WTC11 (cell line): ENCODE measurements around the gene CDH20. TPM values are rescaled to one million over a fixed set of nuclear protein-coding genes. Genes with fewer than 3 reads are reported as not detected.

Experiments
- ATAC-seq: fragments of 200-7000 bp; cut with Tn5 transposase; 2 replicates; pipeline ENCODE4 v1.10.0; 2021; ENCODE audit warnings: mild to moderate bottlenecking, moderate library complexity
- CTCF ChIA-PET: fragments of 300-600 bp; sonication (Branson Sonifier 250); formaldehyde crosslinking; loops from one replicate; lab custom pipeline; 2021; ENCODE audit warnings: antibody characterized with exemption; lab: Charles Lee
- POLR2A ChIA-PET: fragments of 350-600 bp; sonication (Branson Sonifier 250); formaldehyde crosslinking; loops from one replicate; lab custom pipeline; 2021; ENCODE audit warnings: antibody characterized with exemption; lab: Charles Lee
- DNase-seq: peaks from one replicate; pipeline ENCODE4 v3.0.0; 2021; ENCODE audit warnings: low spot score
- H3K27ac Mint-ChIP-seq: 2 replicates; pipeline ENCODE4 v1.8.0; 2021; ENCODE audit warnings: mixed read lengths
- H3K27me3 Mint-ChIP-seq: 2 replicates; pipeline ENCODE4 v1.8.0; 2021; ENCODE audit warnings: low read depth, mild to moderate bottlenecking, moderate library complexity, mixed read lengths
- H3K36me3 Mint-ChIP-seq: 2 replicates; pipeline ENCODE4 v1.8.0; 2021; ENCODE audit warnings: mixed read lengths
- H3K4me1 Mint-ChIP-seq: 2 replicates; pipeline ENCODE4 v1.8.0; 2022; ENCODE audit warnings: mixed read lengths
- H3K4me3 Mint-ChIP-seq: 2 replicates; pipeline ENCODE4 v1.8.0; 2021; ENCODE audit warnings: mild to moderate bottlenecking, moderate library complexity, mixed read lengths
- H3K9me3 Mint-ChIP-seq: 2 replicates; pipeline ENCODE4 v1.8.0; 2021; ENCODE audit warnings: mixed read lengths
- ATF1 ChIP-seq: sonication (generic); formaldehyde crosslinking; IDR thresholded peaks from 2 replicates; pipeline ENCODE4 v1.8.1; 2023; ENCODE audit warnings: mild to moderate bottlenecking, moderate library complexity, missing genetic modification reagents
- ATF3 ChIP-seq: sonication (generic); formaldehyde crosslinking; conservative IDR thresholded peaks from 2 replicates; pipeline ENCODE4 v1.8.1; 2022; ENCODE audit warnings: mild to moderate bottlenecking, missing genetic modification reagents
- CTCF ChIP-seq: fragments of 200-600 bp; IDR thresholded peaks from 2 replicates; pipeline ENCODE4 v1.8.0; 2022; ENCODE audit warnings: antibody characterized with exemption
- ELF4 ChIP-seq: sonication (generic); formaldehyde crosslinking; IDR thresholded peaks from 2 replicates; pipeline ENCODE4 v1.8.1; 2022; ENCODE audit warnings: low read depth, mild to moderate bottlenecking, moderate library complexity, missing genetic modification reagents
- ERG ChIP-seq: fragments of 250-450 bp; sonication (Bioruptor Pico); IDR thresholded peaks from 2 replicates; pipeline ENCODE4 v1.8.0; 2021; ENCODE audit warnings: mild to moderate bottlenecking
- ESRRA ChIP-seq: sonication (generic); formaldehyde crosslinking; IDR thresholded peaks from 2 replicates; pipeline ENCODE4 v1.8.1; 2022; ENCODE audit warnings: mild to moderate bottlenecking, missing genetic modification reagents, borderline replicate concordance
- ETV6 ChIP-seq: sonication (generic); formaldehyde crosslinking; IDR thresholded peaks from 2 replicates; pipeline ENCODE4 v1.8.1; 2022; ENCODE audit warnings: mild to moderate bottlenecking, missing genetic modification reagents
- FOXP4 ChIP-seq: sonication (generic); formaldehyde crosslinking; IDR thresholded peaks from 2 replicates; pipeline ENCODE4 v1.8.0; 2022; ENCODE audit warnings: mild to moderate bottlenecking, missing genetic modification reagents
- GABPB1 ChIP-seq: sonication (generic); formaldehyde crosslinking; IDR thresholded peaks from 2 replicates; pipeline ENCODE4 v1.8.1; 2023; ENCODE audit warnings: mild to moderate bottlenecking, missing genetic modification reagents
- IRF2 ChIP-seq: sonication (generic); formaldehyde crosslinking; IDR thresholded peaks from 2 replicates; pipeline ENCODE4 v1.8.0; 2022; ENCODE audit warnings: low read depth, missing genetic modification reagents, borderline replicate concordance
- MAX ChIP-seq: sonication (generic); formaldehyde crosslinking; IDR thresholded peaks from 2 replicates; pipeline ENCODE4 v1.8.0; 2022; ENCODE audit warnings: mild to moderate bottlenecking, missing genetic modification reagents
- MLX ChIP-seq: sonication (generic); formaldehyde crosslinking; IDR thresholded peaks from 2 replicates; pipeline ENCODE4 v1.8.1; 2023; ENCODE audit warnings: mild to moderate bottlenecking, missing genetic modification reagents, moderate library complexity
- NFATC4 ChIP-seq: fragments of 250-450 bp; sonication (Bioruptor Pico); IDR thresholded peaks from 2 replicates; pipeline ENCODE4 v1.9.0; 2021; ENCODE audit warnings: mild to moderate bottlenecking
- NFE2L1 ChIP-seq: sonication (generic); formaldehyde crosslinking; IDR thresholded peaks from 2 replicates; pipeline ENCODE4 v1.8.1; 2023; ENCODE audit warnings: missing genetic modification reagents
- NR1H2 ChIP-seq: sonication (generic); formaldehyde crosslinking; IDR thresholded peaks from 2 replicates; pipeline ENCODE4 v1.9.0; 2021; ENCODE audit warnings: mild to moderate bottlenecking, moderate library complexity, missing genetic modification reagents
- RELA ChIP-seq: sonication (generic); formaldehyde crosslinking; IDR thresholded peaks from 2 replicates; pipeline ENCODE4 v1.8.1; 2022; ENCODE audit warnings: missing genetic modification reagents, mild to moderate bottlenecking, borderline replicate concordance
- RORB ChIP-seq: fragments of 250-450 bp; sonication (Bioruptor Pico); IDR thresholded peaks from 2 replicates; pipeline ENCODE4 v1.9.0; 2021; ENCODE audit warnings: mild to moderate bottlenecking
- SMAD3 ChIP-seq: sonication (generic); formaldehyde crosslinking; IDR thresholded peaks from 2 replicates; pipeline ENCODE4 v1.8.0; 2022; ENCODE audit warnings: missing genetic modification reagents, mild to moderate bottlenecking, borderline replicate concordance
- SP1 ChIP-seq: sonication (generic); formaldehyde crosslinking; conservative IDR thresholded peaks from 2 replicates; pipeline ENCODE4 v1.8.1; 2022; ENCODE audit warnings: missing genetic modification reagents
- TCF7 ChIP-seq: sonication (generic); formaldehyde crosslinking; IDR thresholded peaks from 2 replicates; pipeline ENCODE4 v1.8.0; 2022; ENCODE audit warnings: mild to moderate bottlenecking, low read depth, missing genetic modification reagents, moderate library complexity
- TP53 ChIP-seq: sonication (generic); formaldehyde crosslinking; IDR thresholded peaks from 2 replicates; pipeline ENCODE4 v1.8.1; 2023; ENCODE audit warnings: mild to moderate bottlenecking, missing genetic modification reagents
- ZNF263 ChIP-seq: sonication (generic); formaldehyde crosslinking; IDR thresholded peaks from 2 replicates; pipeline ENCODE4 v1.8.1; 2022; ENCODE audit warnings: low read depth, mild to moderate bottlenecking, moderate library complexity, missing genetic modification reagents
- ZNF281 ChIP-seq: sonication (generic); formaldehyde crosslinking; IDR thresholded peaks from 2 replicates; pipeline ENCODE4 v1.8.0; 2023; ENCODE audit warnings: mild to moderate bottlenecking, missing genetic modification reagents
- ZNF396 ChIP-seq: fragments of 250-450 bp; sonication (Bioruptor Pico); IDR thresholded peaks from 2 replicates; pipeline ENCODE4 v1.8.0; 2021; ENCODE audit warnings: mild to moderate bottlenecking, moderate library complexity, borderline replicate concordance
- ZNF416 ChIP-seq: fragments of 250-450 bp; sonication (Bioruptor Pico); IDR thresholded peaks from 2 replicates; pipeline ENCODE4 v1.9.0; 2021; ENCODE audit warnings: mild to moderate bottlenecking, inconsistent platforms
- ZNF423 ChIP-seq: fragments of 250-450 bp; sonication (Bioruptor Pico); IDR thresholded peaks from 2 replicates; pipeline ENCODE4 v2.1.2; 2022; ENCODE audit warnings: mild to moderate bottlenecking, moderate library complexity
- total RNA-seq: library from RNA; stranded (reverse); gene quantifications from 3 replicates; pipeline ENCODE4 v1.2.3, GENCODE V29; 2021

Gene CDH20
- total RNA-seq, 1 experiment from 2014 or later = 0.39 TPM

GRCh38 chr18:61340148-61340547, 6.9 kb downstream of the CDH20 start:
- no peak for ATAC-seq
- no peak for DNase-seq
- Mint-ChIP-seq H3K4me3 (no peak overlapping the region), H3K27ac (no peak overlapping the region), H3K36me3 (no peaks in the 10 kb centered on the region), H3K9me3 (no peaks in the 10 kb centered on the region)
- CTCF ChIA-PET = interaction anchor here (0.6 kb wide), 1 partner anchor 209 kb away, joined by 4 read pairs; no protein-coding TSS in a partner anchor
- no peak for TF ChIP-seq SP1 (CRISPR knock-in tag)
- TF ChIP-seq NFATC4 (CRISPR knock-in tag) = no peak
- no peak for TF ChIP-seq ATF3 (CRISPR knock-in tag)
- no peak for TF ChIP-seq ZNF281 (CRISPR knock-in tag)
- TF ChIP-seq RORB (CRISPR knock-in tag) = no peak
- TF ChIP-seq SMAD3 = no peak
- TF ChIP-seq, all 79 proteins: peak for 0
- Mint-ChIP-seq H3K27me3 (peaks cover 13% of the 10 kb centered on the region), H3K4me1 (peaks cover 18% of the 10 kb centered on the region)
- POLR2A ChIA-PET = no interaction called here

GRCh38 chr18:61348230-61348629, 15.0 kb downstream of the CDH20 start:
- TF ChIP-seq TP53 (CRISPR knock-in tag) (no peak), MAX (CRISPR knock-in tag) (no peak), ZNF423 (CRISPR knock-in tag) (no peak), NR1H2 (CRISPR knock-in tag) (no peak), TCF7 (CRISPR knock-in tag) (no peak)
- CTCF ChIA-PET = no interaction called here
- no peak overlapping the region for H3K4me3 Mint-ChIP-seq
- POLR2A ChIA-PET = no interaction called here
- no peaks in the 10 kb centered on the region for H3K36me3 Mint-ChIP-seq
- DNase-seq = no peak
- H3K9me3 Mint-ChIP-seq = no peaks in the 10 kb centered on the region
- peaks cover 5% of the 10 kb centered on the region; the same call in 1 of the 2 replicates for H3K4me1 Mint-ChIP-seq
- ATAC-seq = no peak; the same call in 1 of the 2 replicates
- no peak overlapping the region for H3K27ac Mint-ChIP-seq
- no peaks in the 10 kb centered on the region for H3K27me3 Mint-ChIP-seq

GRCh38 chr18:61350578-61350977, 17.3 kb downstream of the CDH20 start:
- Mint-ChIP-seq H3K4me1 (peaks cover 5% of the 10 kb centered on the region; the same call in 1 of the 2 replicates), H3K4me3 (no peak overlapping the region), H3K27me3 (no peaks in the 10 kb centered on the region), H3K27ac (no peak overlapping the region), H3K36me3 (no peaks in the 10 kb centered on the region), H3K9me3 (no peaks in the 10 kb centered on the region)
- POLR2A ChIA-PET = no interaction called here
- no peak for DNase-seq
- ATAC-seq = no peak
- CTCF ChIA-PET = no interaction called here
- TF ChIP-seq NFE2L1 (CRISPR knock-in tag) = no peak
- TF ChIP-seq ATF1 (CRISPR knock-in tag) = no peak
- TF ChIP-seq ELF4 (CRISPR knock-in tag) = no peak
- TF ChIP-seq IRF2 (CRISPR knock-in tag) = no peak
- no peak for TF ChIP-seq FOXP4 (CRISPR knock-in tag)
- no peak for TF ChIP-seq GABPB1 (CRISPR knock-in tag)
- TF ChIP-seq ZNF263 (CRISPR knock-in tag) = no peak
- no peak for TF ChIP-seq NR1H2 (CRISPR knock-in tag)
- TF ChIP-seq ETV6 (CRISPR knock-in tag) = no peak
- TF ChIP-seq RELA = no peak
- TF ChIP-seq ESRRA = no peak
- no peak for TF ChIP-seq CTCF
- no peak for TF ChIP-seq MLX (CRISPR knock-in tag)
- no peak for TF ChIP-seq ZNF416 (CRISPR knock-in tag)
- TF ChIP-seq TCF7 (CRISPR knock-in tag) = no peak
- TF ChIP-seq ZNF396 (CRISPR knock-in tag) = no peak
- no peak for TF ChIP-seq ERG (CRISPR knock-in tag)
